ENCODE data around the gene LSAMP. TPM values are rescaled to one million over a fixed set of nuclear protein-coding genes. Genes with fewer than 3 reads are reported as not detected.

LSAMP gene
- total and polyA plus RNA-seq, 9 of the 15 experiments (the other 6 are each of a cell fraction or from before 2014, with no cell fraction given) = 0.09 to 0.11 TPM; not detected in 7

- TF ChIP-seq, protein P1, sequence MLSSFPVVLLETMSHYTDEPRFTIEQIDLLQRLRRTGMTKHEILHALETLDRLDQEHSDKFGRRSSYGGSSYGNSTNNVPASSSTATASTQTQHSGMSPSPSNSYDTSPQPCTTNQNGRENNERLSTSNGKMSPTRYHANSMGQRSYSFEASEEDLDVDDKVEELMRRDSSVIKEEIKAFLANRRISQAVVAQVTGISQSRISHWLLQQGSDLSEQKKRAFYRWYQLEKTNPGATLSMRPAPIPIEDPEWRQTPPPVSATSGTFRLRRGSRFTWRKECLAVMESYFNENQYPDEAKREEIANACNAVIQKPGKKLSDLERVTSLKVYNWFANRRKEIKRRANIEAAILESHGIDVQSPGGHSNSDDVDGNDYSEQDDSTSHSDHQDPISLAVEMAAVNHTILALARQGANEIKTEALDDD (IDR thresholded peaks at IDR 0.05) = no peak
Observed at GRCh38 chr3:116083683-116084082, 361.6 kb downstream of the LSAMP start (continued).

GRCh38 chr3:116078561-116078960, 366.7 kb downstream of the LSAMP start:
- no peak for FAIRE-seq
- H3K36me3 ChIP-seq (ENCODE audit: control insufficient read depth, insufficient read depth, low read length) = no peaks in the 10 kb centered on the region
- no peak overlapping the region for H3K4me2 ChIP-seq (ENCODE audit: insufficient read depth, low read length)
- no peak overlapping the region for H3K9ac ChIP-seq (ENCODE audit: insufficient read depth in 1 of 2, low read depth in 2 of 2, low read length in 2 of 2)
- no peak overlapping the region for H3K27ac ChIP-seq (ENCODE audit: extremely low read depth, low read depth, low read length)
- H3K4me3 ChIP-seq = no peak overlapping the region
- no peaks in the 10 kb centered on the region for H3K27me3 ChIP-seq (ENCODE audit: control insufficient read depth in 2 of 2, insufficient read depth in 2 of 2, low read length in 2 of 2)
- intact Hi-C loops (cut with micrococcal nuclease) (no loop called here), in situ Hi-C loops (cut with MboI) (no loop called here)
- DNase-seq (ENCODE audit: extremely low read depth in 1 of 4, low spot score in 3 of 4) = no peak
- H4K20me1 ChIP-seq (replicated peaks; ENCODE audit: control insufficient read depth, insufficient read depth, low read length) = no peaks in the 10 kb centered on the region
- WGBS (ENCODE audit: insufficient coverage, low coverage, missing lambda C conversion rate) = 61% methylated on average over 5 of the region's 7 CpGs
- H3K79me2 ChIP-seq (ENCODE audit: control insufficient read depth, insufficient read depth, low read length) = no peaks in the 10 kb centered on the region
- ATAC-seq = no peak
- no peak overlapping the region for H2AFZ ChIP-seq (ENCODE audit: low read depth, low read length)
- peaks cover 0 to 5% of the 10 kb centered on the region in 2 experiments; a peak in 2 of 5 replicates for H3K4me1 ChIP-seq (replicated peaks in 1 of 2; ENCODE audit: control insufficient read depth in 2 of 2, insufficient read depth in 2 of 2, low read length in 2 of 2)
- no peaks in the 10 kb centered on the region for H3K9me3 ChIP-seq (replicated peaks; ENCODE audit: control insufficient read depth, insufficient read depth, low read depth, low read length)
- BruUV-seq (replicated peaks) = no TSS peak
- H3K9me1 ChIP-seq (ENCODE audit: control insufficient read depth, insufficient read depth, low read length) = no peaks in the 10 kb centered on the region
- POLR2A ChIA-PET = no interaction called here
- CTCF ChIA-PET (ENCODE audit: low intra/inter-chr PET ratio) = no interaction called here
- no peak for TF ChIP-seq TEAD2 (tag; IDR thresholded peaks at IDR 0.05)
- no peak for TF ChIP-seq TCF7 (IDR thresholded peaks at IDR 0.05; ENCODE audit: borderline replicate concordance)
- no peak for TF ChIP-seq LARP7 (IDR thresholded peaks at IDR 0.05)
- TF ChIP-seq ZNF449 (CRISPR knock-in tag; IDR thresholded peaks at IDR 0.05) = no peak
- no peak for TF ChIP-seq YY1 (IDR thresholded peaks at IDR 0.05; ENCODE audit: borderline replicate concordance in 1 of 3, control insufficient read depth in 1 of 3, extremely low read depth in 1 of 3, insufficient read depth in 3 of 3, insufficient read length in 1 of 3, insufficient replicate concordance in 2 of 3, low read depth in 1 of 3, low read length in 2 of 3)
- TF ChIP-seq PHF8 (IDR thresholded peaks at IDR 0.05; ENCODE audit: borderline replicate concordance, low read length) = no peak
- peak; percentile 42; the same call in 1 of the 2 replicates for TF ChIP-seq MAFF (IDR thresholded peaks at IDR 0.05; ENCODE audit: low read length)
- TF ChIP-seq NFE2 (IDR thresholded peaks at IDR 0.05; ENCODE audit: low read depth) = peak; percentile 18; the same call in 1 of the 2 replicates
- no peak for TF ChIP-seq ELF2 (CRISPR knock-in tag; IDR thresholded peaks at IDR 0.05)
- no peak for TF ChIP-seq CC2D1A (IDR thresholded peaks at IDR 0.05)
- 0 out of 2 replicates have a peak, but pooled peaks have one; percentile 13 for TF ChIP-seq MAFG (tag; conservative IDR thresholded peaks at IDR 0.05)
- TF ChIP-seq GABPB2 (CRISPR knock-in tag; conservative IDR thresholded peaks at IDR 0.05) = no peak
- TF ChIP-seq BCLAF1 (IDR thresholded peaks at IDR 0.05; ENCODE audit: borderline replicate concordance in 1 of 2, control insufficient read depth in 1 of 2, low read depth in 2 of 2, low read length in 1 of 2) = no peak
- no peak for TF ChIP-seq CEBPB (tag; IDR thresholded peaks at IDR 0.05)
- no peak for TF ChIP-seq ZNF668 (CRISPR knock-in tag; IDR thresholded peaks at IDR 0.05)
- TF ChIP-seq TAF7 (tag; IDR thresholded peaks at IDR 0.05) = no peak
